ENCODE measurements around the gene ARRB1. TPM values are rescaled to one million over a fixed set of nuclear protein-coding genes. Genes with fewer than 3 reads are reported as not detected.

The ARRB1 gene
- total and polyA plus RNA-seq, 2 of the 13 experiments (the other 11 are each of a cell fraction or from before 2014, with no cell fraction given) = 22.5 to 35.7 TPM

DNA sequence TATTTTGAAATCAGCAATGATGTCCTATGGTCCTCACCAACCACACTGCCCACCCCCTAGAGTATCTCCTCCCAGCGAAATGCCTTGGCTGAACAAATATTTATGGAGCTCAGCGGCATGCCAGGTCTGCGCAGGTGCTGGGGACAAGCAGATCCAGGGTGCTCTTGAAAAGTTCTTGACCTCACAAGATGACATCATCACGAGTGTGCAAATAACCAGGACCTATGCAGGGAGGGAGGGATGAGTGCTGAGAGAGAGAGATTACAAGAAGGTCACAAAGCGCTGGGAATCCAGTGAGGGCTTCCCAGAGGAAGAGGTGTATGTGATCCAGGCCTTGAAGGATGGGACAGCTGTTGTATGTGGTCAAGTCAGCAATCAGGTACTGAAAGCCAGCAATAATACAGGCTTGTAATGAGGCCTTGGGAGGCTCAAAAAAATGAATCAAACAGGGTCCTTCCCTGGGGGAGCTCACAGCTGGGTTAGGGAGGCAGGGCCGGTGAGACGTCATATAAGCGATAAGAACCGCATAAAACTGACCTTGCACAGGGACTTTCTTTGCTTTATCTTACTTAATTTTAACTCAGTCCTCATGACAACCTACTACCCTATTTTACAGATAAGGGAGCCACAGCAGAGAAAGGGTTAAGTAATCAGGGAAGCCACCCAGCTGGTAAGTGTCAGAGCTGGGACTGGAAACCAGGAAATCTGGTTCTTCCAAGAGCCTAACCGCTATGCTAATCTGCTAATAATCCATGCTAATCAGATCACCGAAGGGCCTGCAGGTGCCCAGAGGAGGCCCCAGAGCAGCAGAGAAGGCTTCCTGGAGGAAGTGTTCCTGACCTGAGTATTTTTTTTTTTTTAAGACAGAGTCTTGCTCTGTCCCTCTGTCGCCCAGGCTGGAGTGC, 8.2 kb downstream of the ARRB1 start (continued):
- TF ChIP-seq, protein P1, sequence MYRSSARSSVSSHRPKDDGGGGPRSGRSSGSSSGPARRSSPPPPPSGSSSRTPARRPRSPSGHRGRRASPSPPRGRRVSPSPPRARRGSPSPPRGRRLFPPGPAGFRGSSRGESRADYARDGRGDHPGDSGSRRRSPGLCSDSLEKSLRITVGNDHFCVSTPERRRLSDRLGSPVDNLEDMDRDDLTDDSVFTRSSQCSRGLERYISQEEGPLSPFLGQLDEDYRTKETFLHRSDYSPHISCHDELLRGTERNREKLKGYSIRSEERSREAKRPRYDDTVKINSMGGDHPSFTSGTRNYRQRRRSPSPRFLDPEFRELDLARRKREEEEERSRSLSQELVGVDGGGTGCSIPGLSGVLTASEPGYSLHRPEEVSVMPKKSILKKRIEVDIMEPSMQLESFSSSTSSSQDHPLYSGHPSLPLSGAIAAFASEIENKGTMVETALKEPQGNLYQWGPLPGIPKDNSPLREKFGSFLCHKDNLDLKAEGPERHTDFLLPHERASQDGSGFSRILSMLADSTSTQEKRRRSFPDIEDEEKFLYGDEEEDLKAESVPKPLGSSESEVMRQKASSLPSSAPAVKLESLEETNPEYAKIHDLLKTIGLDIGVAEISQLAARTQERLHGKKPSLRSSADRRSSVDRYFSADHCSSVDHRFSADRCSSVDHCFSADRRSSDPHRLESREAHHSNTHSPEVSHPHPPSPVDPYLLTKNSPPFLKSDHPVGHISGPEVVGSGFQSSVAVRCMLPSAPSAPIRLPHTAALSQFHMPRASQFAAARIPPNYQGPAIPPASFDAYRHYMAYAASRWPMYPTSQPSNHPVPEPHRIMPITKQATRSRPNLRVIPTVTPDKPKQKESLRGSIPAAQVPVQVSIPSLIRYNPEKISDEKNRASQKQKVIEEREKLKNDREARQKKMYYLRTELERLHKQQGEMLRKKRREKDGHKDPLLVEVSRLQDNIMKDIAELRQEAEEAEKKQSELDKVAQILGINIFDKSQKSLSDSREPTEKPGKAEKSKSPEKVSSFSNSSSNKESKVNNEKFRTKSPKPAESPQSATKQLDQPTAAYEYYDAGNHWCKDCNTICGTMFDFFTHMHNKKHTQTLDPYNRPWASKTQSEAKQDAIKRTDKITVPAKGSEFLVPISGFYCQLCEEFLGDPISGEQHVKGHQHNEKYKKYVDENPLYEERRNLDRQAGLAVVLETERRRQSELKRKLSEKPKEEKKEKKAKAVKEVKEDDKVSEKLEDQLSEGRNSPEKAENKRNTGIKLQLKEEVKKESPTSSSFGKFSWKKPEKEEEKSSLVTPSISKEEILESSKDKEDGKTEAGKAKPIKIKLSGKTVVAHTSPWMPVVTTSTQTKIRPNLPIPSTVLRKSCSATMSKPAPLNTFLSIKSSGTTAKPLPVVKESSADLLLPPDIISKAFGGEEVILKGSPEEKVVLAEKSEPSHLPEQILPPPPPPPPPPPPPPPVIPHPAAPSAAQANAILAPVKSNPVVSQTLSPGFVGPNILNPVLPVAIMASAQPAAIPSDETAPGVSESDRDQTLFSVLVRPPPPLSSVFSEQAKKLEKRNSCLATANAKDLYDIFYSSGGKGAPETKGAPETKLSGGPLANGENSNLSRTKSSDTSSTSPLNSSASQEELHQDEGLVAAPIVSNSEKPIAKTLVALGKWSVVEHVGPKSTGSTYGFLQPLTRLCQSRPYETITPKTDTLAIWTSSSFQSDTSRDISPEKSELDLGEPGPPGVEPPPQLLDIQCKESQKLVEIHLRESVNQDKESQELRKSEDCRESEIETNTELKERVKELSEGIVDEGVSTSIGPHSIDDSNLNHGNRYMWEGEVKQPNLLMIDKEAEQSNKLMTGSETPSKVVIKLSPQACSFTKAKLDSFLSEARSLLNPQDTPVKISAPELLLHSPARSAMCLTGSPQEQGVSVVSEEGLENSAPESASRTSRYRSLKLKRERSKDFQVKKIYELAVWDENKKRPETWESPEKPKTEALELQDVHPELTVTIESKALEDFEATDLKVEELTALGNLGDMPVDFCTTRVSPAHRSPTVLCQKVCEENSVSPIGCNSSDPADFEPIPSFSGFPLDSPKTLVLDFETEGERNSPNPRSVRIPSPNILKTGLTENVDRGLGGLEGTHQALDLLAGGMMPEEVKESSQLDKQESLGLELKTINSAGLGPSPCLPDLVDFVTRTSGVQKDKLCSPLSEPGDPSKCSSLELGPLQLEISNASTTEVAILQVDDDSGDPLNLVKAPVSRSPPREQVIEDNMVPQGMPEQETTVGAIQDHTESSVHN (CRISPR knock-in tag; IDR thresholded peaks at IDR 0.05) = no peak
- TF ChIP-seq, protein P2, sequence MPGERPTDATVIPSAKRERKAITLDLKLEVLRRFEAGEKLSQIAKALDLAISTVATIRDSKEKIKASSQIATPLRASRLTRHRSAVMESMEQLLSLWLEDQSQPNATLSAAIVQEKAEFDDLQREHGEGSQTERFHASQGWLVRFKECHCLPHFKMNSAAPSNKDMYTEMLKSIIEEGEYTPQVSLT (CRISPR knock-in tag; IDR thresholded peaks at IDR 0.05; ENCODE audit: borderline replicate concordance, low read depth) = no peak
- TF ChIP-seq SIN3B (IDR thresholded peaks at IDR 0.05; ENCODE audit: low read length) = no peak
- TF ChIP-seq JUN (CRISPR knock-in tag; IDR thresholded peaks at IDR 0.05) = 0 out of 2 replicates have a peak, but pooled peaks have one; percentile 64
- TF ChIP-seq EED (CRISPR knock-in tag; IDR thresholded peaks at IDR 0.05) = no peak
